IMR-90 (cell line): ENCODE data around the gene CDK12. TPM values are rescaled to one million over a fixed set of nuclear protein-coding genes. Genes with fewer than 3 reads are reported as not detected.

Experiments used
- ATAC-seq: fragments of 200-7000 bp; cut with Tn5 transposase; 2 replicates; pipeline ENCODE4 v1.9.1; 2020; ENCODE audit warnings: low read depth, mild to moderate bottlenecking, moderate library complexity
- BruUV-seq: library from RNA; stranded (reverse); fragments of 400-500 nt; replicated peaks from 2 replicates; lab custom pipeline; 2021; lab: Mats Ljungman, UMichigan
- CTCF ChIA-PET: fragments of 300-600 bp; formaldehyde crosslinking; extraction: SDS; loops from one replicate; lab custom pipeline; 2021; ENCODE audit warnings: antibody characterized with exemption; lab: Yijun Ruan, JAX
- POLR2A ChIA-PET: fragments of 300-600 bp; sonication (Branson Sonifier 250); formaldehyde crosslinking; loops from one replicate; lab custom pipeline; 2022; ENCODE audit warnings: antibody characterized with exemption; ENCODE audit not compliant: unreplicated experiment; lab: Charles Lee
- DNase-seq: peaks from one replicate; pipeline ENCODE4 v3.0.0; 2013
- H2AFZ ChIP-seq: replicated peaks from 2 replicates; pipeline ENCODE3; 2013; ENCODE audit warnings: low read length, mild to moderate bottlenecking; ENCODE audit not compliant: poor library complexity
- H2AK5ac ChIP-seq: 2 replicates; pipeline ENCODE4 v1.6.1; 2013; ENCODE audit warnings: low read depth, low read length, inconsistent platforms
- H2AK9ac ChIP-seq: replicated peaks from 2 replicates; pipeline ENCODE3; 2013; ENCODE audit warnings: mild to moderate bottlenecking, low read depth, low read length, moderate library complexity; ENCODE audit not compliant: poor library complexity
- H2BK120ac ChIP-seq: 2 replicates; pipeline ENCODE4 v1.6.1; 2013; ENCODE audit warnings: low read depth, low read length, inconsistent platforms
- H2BK15ac ChIP-seq: 3 replicates; pipeline ENCODE4 v1.6.1; 2013; ENCODE audit warnings: low read depth, low read length, inconsistent platforms
- H2BK20ac ChIP-seq: 2 replicates; pipeline ENCODE4 v1.6.1; 2013; ENCODE audit warnings: low read depth, mild to moderate bottlenecking, inconsistent platforms, low read length, moderate library complexity
- H2BK5ac ChIP-seq: 2 replicates; pipeline ENCODE4 v1.6.1; 2013; ENCODE audit warnings: mild to moderate bottlenecking, low read depth, low read length, inconsistent platforms; ENCODE audit not compliant: poor library complexity, severe bottlenecking
- H3K14ac ChIP-seq: replicated peaks from 2 replicates; pipeline ENCODE4 v1.6.1; 2013; ENCODE audit warnings: low read depth, low read length, inconsistent platforms
- H3K18ac ChIP-seq: 2 replicates; pipeline ENCODE4 v1.6.1; 2013; ENCODE audit warnings: low read depth, low read length, control low read depth
- H3K23ac ChIP-seq: 2 replicates; pipeline ENCODE4 v1.6.1; 2013; ENCODE audit warnings: low read depth, low read length, inconsistent platforms
- H3K27ac ChIP-seq: 2 replicates; pipeline ENCODE4 v1.5.1; 2013; ENCODE audit warnings: mild to moderate bottlenecking, control low read depth, low read length; ENCODE audit not compliant: insufficient read depth
- H3K27me3 ChIP-seq: 2 replicates; pipeline ENCODE4 v1.6.1; 2013; ENCODE audit warnings: low read length; ENCODE audit not compliant: control insufficient read depth, insufficient read depth
- H3K36me3 ChIP-seq: 2 replicates; pipeline ENCODE4 v1.6.1; 2013; ENCODE audit warnings: low read length, mixed read lengths; ENCODE audit not compliant: control insufficient read depth, insufficient read depth
- H3K4ac ChIP-seq: 2 replicates; pipeline ENCODE4 v1.6.1; 2013; ENCODE audit warnings: low read depth, low read length, inconsistent platforms
- H3K4me1 ChIP-seq: 2 replicates; pipeline ENCODE4 v1.6.1; 2013; ENCODE audit warnings: low read length, mixed read lengths; ENCODE audit not compliant: control insufficient read depth, insufficient read depth
- H3K4me2 ChIP-seq: 2 replicates; pipeline ENCODE4 v1.6.1; 2013; ENCODE audit warnings: low read depth, mild to moderate bottlenecking, control low read depth, low read length, moderate library complexity
- H3K4me3 ChIP-seq: 2 replicates; pipeline ENCODE4 v1.5.1; 2013; ENCODE audit warnings: low read depth, mild to moderate bottlenecking, control low read depth, low read length, moderate library complexity; ENCODE audit not compliant: insufficient read depth
- H3K56ac ChIP-seq: 2 replicates; pipeline ENCODE4 v1.6.1; 2013; ENCODE audit warnings: low read length, inconsistent platforms; ENCODE audit not compliant: insufficient read depth; ENCODE audit errors: extremely low read depth
- H3K79me1 ChIP-seq, 2 experiments: 2 replicates each; pipeline ENCODE4 v1.6.1; 2013; ENCODE audit warnings: low read length in 2 of 2, inconsistent platforms in 1 of 2, low read depth in 1 of 2
- H3K9ac ChIP-seq: 2 replicates; pipeline ENCODE4 v1.6.1; 2013; ENCODE audit warnings: low read depth, low read length, control low read depth
- H3K9me1 ChIP-seq: 2 replicates; pipeline ENCODE4 v1.6.1; 2013; ENCODE audit warnings: low read length, inconsistent platforms; ENCODE audit not compliant: insufficient read depth
- H3K9me3 ChIP-seq: 2 replicates; pipeline ENCODE4 v1.6.1; 2013; ENCODE audit warnings: low read length; ENCODE audit not compliant: control insufficient read depth, insufficient read depth
- H4K20me1 ChIP-seq: 2 replicates; pipeline ENCODE4 v1.6.1; 2013; ENCODE audit warnings: low read length, inconsistent platforms; ENCODE audit not compliant: insufficient read depth
- H4K5ac ChIP-seq: 2 replicates; pipeline ENCODE4 v1.6.1; 2013; ENCODE audit warnings: mild to moderate bottlenecking, low read depth, low read length, control low read depth
- H4K8ac ChIP-seq, 2 experiments: 2 replicates each; pipeline ENCODE4 v1.6.1; 2013; ENCODE audit warnings: low read depth in 2 of 2, low read length in 2 of 2, control low read depth in 1 of 2, inconsistent platforms in 1 of 2
- H4K91ac ChIP-seq: 2 replicates; pipeline ENCODE4 v1.6.1; 2013; ENCODE audit warnings: low read depth, low read length, inconsistent platforms; ENCODE audit not compliant: insufficient read depth
- BHLHE40 ChIP-seq: fragments of 150-350 bp; IDR thresholded peaks from 2 replicates; pipeline ENCODE4 v1.6.1; 2016; ENCODE audit warnings: mild to moderate bottlenecking, low read depth, low read length
- CEBPB ChIP-seq: IDR thresholded peaks from 2 replicates; pipeline ENCODE4 v1.6.1; 2012; ENCODE audit warnings: low read depth, low read length, improper control_type of control experiment
- CHD1 ChIP-seq: IDR thresholded peaks from 2 replicates; pipeline ENCODE4 v1.6.1; 2012; ENCODE audit warnings: low read depth, low read length, improper control_type of control experiment
- FOS ChIP-seq: fragments of 150-350 bp; IDR thresholded peaks from 2 replicates; pipeline ENCODE4 v1.6.1; 2016; ENCODE audit warnings: low read depth, low read length
- MAFK ChIP-seq: IDR thresholded peaks from 2 replicates; pipeline ENCODE4 v1.6.1; 2012; ENCODE audit warnings: low read depth, low read length, improper control_type of control experiment
- MAZ ChIP-seq: IDR thresholded peaks from 2 replicates; pipeline ENCODE4 v1.6.1; 2012; ENCODE audit warnings: low read depth, mild to moderate bottlenecking, low read length, improper control_type of control experiment, moderate library complexity, borderline replicate concordance
- MXI1 ChIP-seq: IDR thresholded peaks from 2 replicates; pipeline ENCODE4 v1.6.1; 2012; ENCODE audit warnings: low read depth, mild to moderate bottlenecking, low read length, moderate library complexity, borderline replicate concordance
- NFE2L2 ChIP-seq: fragments of 150-350 bp; IDR thresholded peaks from 2 replicates; pipeline ENCODE4 v1.6.1; 2016; ENCODE audit warnings: low read depth, mild to moderate bottlenecking, low read length
- POLR2A ChIP-seq: IDR thresholded peaks from 2 replicates; pipeline ENCODE4 v1.6.1; 2012; ENCODE audit warnings: mild to moderate bottlenecking, low read depth, low read length
- RAD21 ChIP-seq: IDR thresholded peaks from 2 replicates; pipeline ENCODE4 v1.6.1; 2012; ENCODE audit warnings: low read length, improper control_type of control experiment
- RCOR1 ChIP-seq: IDR thresholded peaks from 2 replicates; pipeline ENCODE4 v1.6.1; 2012; ENCODE audit warnings: mild to moderate bottlenecking, low read length, improper control_type of control experiment; ENCODE audit not compliant: insufficient replicate concordance
- RFX5 ChIP-seq: IDR thresholded peaks from 2 replicates; pipeline ENCODE4 v1.8.0; 2012; ENCODE audit warnings: low read depth, mild to moderate bottlenecking, low read length, moderate library complexity
- SMC3 ChIP-seq: fragments of 150-350 bp; IDR thresholded peaks from 2 replicates; pipeline ENCODE4 v1.6.1; 2016; ENCODE audit warnings: low read depth, mild to moderate bottlenecking, antibody characterized with exemption, low read length, moderate library complexity
- WGBS, 2 experiments: methylation state at CpG; one replicate each; pipeline versions ENCODE4 v1.1.5 to v1.1.7; 2013; ENCODE audit warnings: missing lambda C conversion rate in 2 of 2; ENCODE audit not compliant: insufficient read length in 1 of 2; ENCODE audit errors: extremely low coverage in 2 of 2; 5-methylcytosine and 5-hydroxymethylcytosine counted together
- dilution Hi-C: fragments of 300-500 bp; cut with HindIII; formaldehyde crosslinking; loops from one replicate; pipeline ENCODE4 v1.14.3; 2018; ENCODE audit warnings: low sequenced_read_pairs; ENCODE audit not compliant: unreplicated experiment
- in situ Hi-C: fragments of 300-500 bp; cut with MboI; formaldehyde crosslinking; loops from 3 replicates; pipeline ENCODE4 v1.14.3; 2019; ENCODE audit warnings: low sequenced_read_pairs, inconsistent platforms, mixed read lengths
- intact Hi-C: fragments of 100-400 bp; cut with micrococcal nuclease; formaldehyde crosslinking; loops from 2 replicates; pipeline ENCODE4 v1.10.0; 2022
- polyA plus RNA-seq, 3 experiments: library from polyadenylated mRNA; depleted of rRNA; stranded (reverse); fragments of >200 nt; gene quantifications; 2 replicates each; pipeline ENCODE4 v1.2.3, GENCODE V29; 2012; ENCODE audit warnings: low replicate concordance in 1 of 3
- total RNA-seq: library from RNA; depleted of rRNA; stranded (reverse); fragments of >200 nt; gene quantifications from 2 replicates; pipeline ENCODE4 v1.2.3, GENCODE V29; 2012
- TF ChIP-seq, protein P1 (sequence below): fragments of 150-350 bp; IDR thresholded peaks from 2 replicates; pipeline ENCODE4 v1.6.1; 2017; ENCODE audit warnings: mild to moderate bottlenecking, antibody characterized with exemption, low read length, low read depth
- TF ChIP-seq, protein P2 (sequence below): conservative IDR thresholded peaks from 2 replicates; pipeline ENCODE4 v1.5.1; 2012; ENCODE audit warnings: mild to moderate bottlenecking, low read depth, low read length, improper control_type of control experiment
- TF ChIP-seq, protein P3 (sequence below): fragments of 150-350 bp; IDR thresholded peaks from 2 replicates; pipeline ENCODE4 v1.6.1; 2016; ENCODE audit warnings: low read depth, mild to moderate bottlenecking, low read length, moderate library complexity, borderline replicate concordance

The CDK12 gene
- total and polyA plus RNA-seq, 2 of the 4 experiments (the other 2 are of a cell fraction), result 16.1 to 27.1 TPM

DNA sequence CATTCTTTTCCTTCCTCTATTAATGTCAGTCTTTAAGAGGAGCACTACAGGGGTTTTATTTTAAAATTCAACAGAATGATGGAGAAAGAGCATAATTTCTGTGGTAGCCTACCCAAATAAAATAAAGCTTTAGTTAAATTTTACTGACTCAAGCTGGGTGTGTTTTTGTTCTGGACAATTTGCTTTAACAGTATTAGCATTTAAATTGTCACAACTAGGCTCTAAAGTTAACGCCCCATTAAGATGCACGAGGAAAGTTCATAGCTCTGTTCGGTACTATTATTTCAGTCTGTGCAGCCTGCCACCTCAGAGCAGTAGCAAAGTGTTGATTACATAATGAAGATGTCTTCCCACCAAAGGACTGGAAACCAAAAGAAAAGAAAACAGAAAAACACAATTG is 52.0 kb downstream of the CDK12 start:
- Histone ChIP-seq H2AK5ac (no peak overlapping the region), H3K9ac (no peak overlapping the region), H3K23ac (no peak overlapping the region), H3K14ac (no peak overlapping the region), H3K27me3 (no peaks in the 10 kb centered on the region), H2AFZ (no peak overlapping the region), H3K4me1 (no peaks in the 10 kb centered on the region), H3K9me1 (no peaks in the 10 kb centered on the region; the same call in 1 of the 2 replicates), H2BK20ac (no peak overlapping the region), H2BK5ac (no peak overlapping the region), H3K56ac (no peak overlapping the region; the same call in 1 of the 2 replicates), H3K36me3 (peaks cover 48% of the 10 kb centered on the region), H3K27ac (no peak overlapping the region), H4K5ac (no peak overlapping the region), H3K9me3 (no peaks in the 10 kb centered on the region), H3K79me1 (peaks cover 8 to 18% of the 10 kb centered on the region in 2 experiments; a peak in 3 of 4 replicates), H2AK9ac (no peak overlapping the region), H4K8ac (no peak overlapping the region), H3K18ac (no peak overlapping the region), H2BK120ac (no peak overlapping the region), H3K4ac (no peak overlapping the region), H3K4me2 (no peak overlapping the region), H4K91ac (no peak overlapping the region), H2BK15ac (no peak overlapping the region), H3K4me3 (no peak overlapping the region), H4K20me1 (no peaks in the 10 kb centered on the region)
- CTCF ChIA-PET, result no interaction called here
- intact Hi-C loops (no loop called here), in situ Hi-C loops (no loop called here), dilution Hi-C loops (no loop called here)
- ATAC-seq, result no peak
- WGBS, 2 experiments, result no CpG with 5 or more reads among the region's 3 CpGs
- TF ChIP-seq POLR2A (no peak), RFX5 (no peak), NFE2L2 (no peak), CHD1 (no peak), RAD21 (no peak), MXI1 (no peak), SMC3 (no peak), BHLHE40 (no peak), FOS (no peak), RCOR1 (no peak), MAFK (no peak), MAZ (no peak), CEBPB (no peak)
- TF ChIP-seq, protein P1, sequence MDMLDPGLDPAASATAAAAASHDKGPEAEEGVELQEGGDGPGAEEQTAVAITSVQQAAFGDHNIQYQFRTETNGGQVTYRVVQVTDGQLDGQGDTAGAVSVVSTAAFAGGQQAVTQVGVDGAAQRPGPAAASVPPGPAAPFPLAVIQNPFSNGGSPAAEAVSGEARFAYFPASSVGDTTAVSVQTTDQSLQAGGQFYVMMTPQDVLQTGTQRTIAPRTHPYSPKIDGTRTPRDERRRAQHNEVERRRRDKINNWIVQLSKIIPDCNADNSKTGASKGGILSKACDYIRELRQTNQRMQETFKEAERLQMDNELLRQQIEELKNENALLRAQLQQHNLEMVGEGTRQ, result no peak
- TF ChIP-seq, protein P2, sequence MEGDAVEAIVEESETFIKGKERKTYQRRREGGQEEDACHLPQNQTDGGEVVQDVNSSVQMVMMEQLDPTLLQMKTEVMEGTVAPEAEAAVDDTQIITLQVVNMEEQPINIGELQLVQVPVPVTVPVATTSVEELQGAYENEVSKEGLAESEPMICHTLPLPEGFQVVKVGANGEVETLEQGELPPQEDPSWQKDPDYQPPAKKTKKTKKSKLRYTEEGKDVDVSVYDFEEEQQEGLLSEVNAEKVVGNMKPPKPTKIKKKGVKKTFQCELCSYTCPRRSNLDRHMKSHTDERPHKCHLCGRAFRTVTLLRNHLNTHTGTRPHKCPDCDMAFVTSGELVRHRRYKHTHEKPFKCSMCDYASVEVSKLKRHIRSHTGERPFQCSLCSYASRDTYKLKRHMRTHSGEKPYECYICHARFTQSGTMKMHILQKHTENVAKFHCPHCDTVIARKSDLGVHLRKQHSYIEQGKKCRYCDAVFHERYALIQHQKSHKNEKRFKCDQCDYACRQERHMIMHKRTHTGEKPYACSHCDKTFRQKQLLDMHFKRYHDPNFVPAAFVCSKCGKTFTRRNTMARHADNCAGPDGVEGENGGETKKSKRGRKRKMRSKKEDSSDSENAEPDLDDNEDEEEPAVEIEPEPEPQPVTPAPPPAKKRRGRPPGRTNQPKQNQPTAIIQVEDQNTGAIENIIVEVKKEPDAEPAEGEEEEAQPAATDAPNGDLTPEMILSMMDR, result no peak
- TF ChIP-seq, protein P3, sequence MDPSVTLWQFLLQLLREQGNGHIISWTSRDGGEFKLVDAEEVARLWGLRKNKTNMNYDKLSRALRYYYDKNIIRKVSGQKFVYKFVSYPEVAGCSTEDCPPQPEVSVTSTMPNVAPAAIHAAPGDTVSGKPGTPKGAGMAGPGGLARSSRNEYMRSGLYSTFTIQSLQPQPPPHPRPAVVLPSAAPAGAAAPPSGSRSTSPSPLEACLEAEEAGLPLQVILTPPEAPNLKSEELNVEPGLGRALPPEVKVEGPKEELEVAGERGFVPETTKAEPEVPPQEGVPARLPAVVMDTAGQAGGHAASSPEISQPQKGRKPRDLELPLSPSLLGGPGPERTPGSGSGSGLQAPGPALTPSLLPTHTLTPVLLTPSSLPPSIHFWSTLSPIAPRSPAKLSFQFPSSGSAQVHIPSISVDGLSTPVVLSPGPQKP, result no peak
- no TSS peak for BruUV-seq
- no peak for DNase-seq
- POLR2A ChIA-PET, result no interaction called here
